SK-N-SH (cell line): ENCODE data around the gene CASP9. TPM values are rescaled to one million over a fixed set of nuclear protein-coding genes. Genes with fewer than 3 reads are reported as not detected.

Experiments
- CTCF ChIA-PET: fragments of 300-600, 350-600 bp; formaldehyde crosslinking; extraction: SDS; loops from one replicate; lab custom pipeline; 2021; lab: Yijun Ruan, JAX
- POLR2A ChIA-PET: fragments of 350-600 bp; sonication (Branson Sonifier 250); formaldehyde crosslinking; extraction: SDS; loops from one replicate; lab custom pipeline; 2020; ENCODE audit warnings: antibody characterized with exemption, inconsistent platforms; lab: Yijun Ruan, JAX
- DNase-seq: peaks from one replicate; pipeline ENCODE4 v3.0.0; 2012
- H2AFZ ChIP-seq: fragments of 200-600 bp; sonication (generic); 2 replicates; pipeline ENCODE4 v1.8.1; 2016; ENCODE audit warnings: antibody characterized with exemption, mild to moderate bottlenecking, low read depth
- H3F3A ChIP-seq: fragments of 200-600 bp; sonication (generic); replicated peaks from 2 replicates; pipeline ENCODE3; 2016; ENCODE audit warnings: antibody characterized with exemption, mild to moderate bottlenecking; ENCODE audit not compliant: insufficient read depth
- H3K27ac ChIP-seq, 2 experiments: fragments of 200-500 bp in 1 of 2; fragments of 200-600 bp in 1 of 2; sonication (Bioruptor generic) in 1 of 2; sonication (generic), shearing (Covaris generic) in 1 of 2; 2 replicates each; pipeline versions ENCODE4 v1.5.1 to v1.6.1; 2014 to 2016; ENCODE audit warnings: low read depth in 2 of 2, inconsistent platforms in 1 of 2, low read length in 1 of 2, mild to moderate bottlenecking in 1 of 2, mixed read lengths in 1 of 2
- H3K27me3 ChIP-seq: fragments of 200-600 bp; sonication (generic), shearing (Covaris generic); 2 replicates; pipeline ENCODE4 v1.6.1; 2016; ENCODE audit warnings: mixed run types; ENCODE audit not compliant: insufficient read depth
- H3K36me3 ChIP-seq, 2 experiments: fragments of 200-500 bp in 1 of 2; fragments of 200-600 bp in 1 of 2; sonication (Bioruptor generic) in 1 of 2; sonication (generic) in 1 of 2; replicated peaks in 1 of 2; 2 replicates each; pipeline versions ENCODE3 to v1.5.1; 2014 to 2016; ENCODE audit warnings: low read length in 1 of 2, mild to moderate bottlenecking in 1 of 2; ENCODE audit not compliant: insufficient read depth in 2 of 2, control insufficient read depth in 1 of 2
- H3K4me1 ChIP-seq, 2 experiments: fragments of 200-500 bp in 1 of 2; fragments of 200-600 bp in 1 of 2; sonication (Bioruptor generic) in 1 of 2; sonication (generic), shearing (Covaris generic) in 1 of 2; 2 replicates each; pipeline versions ENCODE4 v1.5.1 to v1.6.1; 2014 to 2016; ENCODE audit warnings: low read depth in 1 of 2, low read length in 1 of 2, mixed run types in 1 of 2; ENCODE audit not compliant: insufficient read depth in 2 of 2, control insufficient read depth in 1 of 2
- H3K4me2 ChIP-seq: fragments of 200-600 bp; sonication (generic), shearing (Covaris generic); 2 replicates; pipeline ENCODE4 v1.6.1; 2017; ENCODE audit warnings: mixed run types
- H3K4me3 ChIP-seq, 2 experiments: fragments of 200-500 bp in 1 of 2; fragments of 200-600 bp in 1 of 2; sonication (Bioruptor generic) in 1 of 2; sonication (generic), shearing (Covaris generic) in 1 of 2; 2 replicates each; pipeline versions ENCODE4 v1.5.1 to v1.8.1; 2014 to 2016; ENCODE audit warnings: low read depth in 2 of 2, inconsistent platforms in 1 of 2, low read length in 1 of 2, mild to moderate bottlenecking in 1 of 2, mixed read lengths in 1 of 2, moderate library complexity in 1 of 2
- H3K79me2 ChIP-seq: fragments of 200-600 bp; sonication (generic); 2 replicates; pipeline ENCODE4 v1.8.1; 2017; ENCODE audit warnings: mild to moderate bottlenecking; ENCODE audit not compliant: insufficient read depth
- H3K9ac ChIP-seq: fragments of 200-600 bp; sonication (generic); 2 replicates; pipeline ENCODE4 v1.6.1; 2017; ENCODE audit warnings: mixed run types
- H3K9me2 ChIP-seq: fragments of 200-600 bp; sonication (generic); 2 replicates; pipeline ENCODE4 v1.6.1; 2017; ENCODE audit warnings: mixed run types
- H3K9me3 ChIP-seq: fragments of 200-600 bp; sonication (generic); 2 replicates; pipeline ENCODE4 v1.6.1; 2017; ENCODE audit warnings: mixed run types, mild to moderate bottlenecking, moderate library complexity
- H4K20me1 ChIP-seq: fragments of 200-600 bp; sonication (generic); 2 replicates; pipeline ENCODE4 v1.6.1; 2017; ENCODE audit warnings: mild to moderate bottlenecking, mixed run types; ENCODE audit not compliant: insufficient read depth
- CHD2 ChIP-seq: fragments of 150-350 bp; IDR thresholded peaks from 2 replicates; pipeline ENCODE4 v1.6.1; 2018; ENCODE audit warnings: low read length; ENCODE audit not compliant: partially characterized antibody
- ELF1 ChIP-seq: IDR thresholded peaks from 2 replicates; pipeline ENCODE4 v1.4.0; 2012
- FOXM1 ChIP-seq: IDR thresholded peaks from 2 replicates; pipeline ENCODE4 v1.4.0; 2012; ENCODE audit warnings: low read depth, mild to moderate bottlenecking
- GABPA ChIP-seq: IDR thresholded peaks from 2 replicates; pipeline ENCODE4 v1.4.0; 2012; ENCODE audit warnings: low read depth, mild to moderate bottlenecking
- GATA2 ChIP-seq: sonication (generic); formaldehyde crosslinking; IDR thresholded peaks from 2 replicates; pipeline ENCODE4 v1.5.0; 2020; ENCODE audit warnings: mild to moderate bottlenecking, missing genetic modification reagents
- JUND ChIP-seq: IDR thresholded peaks from 2 replicates; pipeline ENCODE4 v1.4.0; 2012
- MXI1 ChIP-seq: IDR thresholded peaks from 2 replicates; pipeline ENCODE4 v1.6.1; 2012; ENCODE audit warnings: mild to moderate bottlenecking, low read depth, low read length, improper control_type of control experiment
- NFIC ChIP-seq: IDR thresholded peaks from 2 replicates; pipeline ENCODE4 v1.4.0; 2012; ENCODE audit warnings: borderline replicate concordance
- RAD21 ChIP-seq: IDR thresholded peaks from 2 replicates; pipeline ENCODE4 v1.6.1; 2012; ENCODE audit warnings: mild to moderate bottlenecking, low read length
- SIN3A ChIP-seq: IDR thresholded peaks from 2 replicates; pipeline ENCODE4 v1.6.1; 2012; ENCODE audit warnings: low read depth, mild to moderate bottlenecking, low read length, moderate library complexity, borderline replicate concordance
- TEAD4 ChIP-seq: IDR thresholded peaks from 2 replicates; pipeline ENCODE4 v1.4.0; 2012; ENCODE audit warnings: mild to moderate bottlenecking, borderline replicate concordance; ENCODE audit not compliant: insufficient read depth
- USF2 ChIP-seq: fragments of 150-350 bp; IDR thresholded peaks from 2 replicates; pipeline ENCODE4 v1.6.1; 2017; ENCODE audit warnings: antibody characterized with exemption, low read length, low read depth, borderline replicate concordance
- WGBS: methylation state at CpG from one replicate; pipeline ENCODE4 v1.1.6; 2017; ENCODE audit warnings: low lambda C conversion rate; 5-methylcytosine and 5-hydroxymethylcytosine counted together
- polyA plus RNA-seq, 3 experiments: library from polyadenylated mRNA; depleted of rRNA; stranded (reverse); fragments of >200 nt; gene quantifications; 2 replicates each; pipeline ENCODE4 v1.2.3, GENCODE V29; 2012
- TF ChIP-seq, protein P1 (sequence below): IDR thresholded peaks from 2 replicates; pipeline ENCODE4 v1.6.1; 2012; ENCODE audit warnings: mild to moderate bottlenecking, low read depth, low read length, moderate library complexity
- TF ChIP-seq, protein P2 (sequence below): IDR thresholded peaks from 2 replicates; pipeline ENCODE4 v1.4.0; 2012; ENCODE audit warnings: low read depth
- TF ChIP-seq, protein P3 (sequence below): IDR thresholded peaks from 2 replicates; pipeline ENCODE4 v1.4.0; 2012; ENCODE audit warnings: low read depth, borderline replicate concordance
- TF ChIP-seq, protein P4 (sequence below): fragments of 200-600 bp; sonication (generic); IDR thresholded peaks from 2 replicates; pipeline ENCODE4 v1.6.1; 2017; ENCODE audit warnings: antibody characterized with exemption, mild to moderate bottlenecking, moderate library complexity

Gene CASP9
- polyA plus RNA-seq, 1 of the 3 experiments (the other 2 are of a cell fraction) = 16.9 TPM

- POLR2A ChIA-PET = no interaction called here
- H3K9me2 ChIP-seq = no peaks in the 10 kb centered on the region
- DNase-seq = no peak
- WGBS = 85% methylated on average over 6 of the region's 6 CpGs
- peaks cover 5 to 8% of the 10 kb centered on the region in 2 experiments; a peak in 2 of 4 replicates for H3K4me1 ChIP-seq
- TF ChIP-seq CHD2 (no peak), RAD21 (no peak), JUND (no peak), ELF1 (no peak), NFIC (no peak), GATA2 (CRISPR knock-in tag) (no peak), GABPA (no peak), MXI1 (no peak), SIN3A (no peak), USF2 (no peak), FOXM1 (no peak), TEAD4 (no peak)
- TF ChIP-seq, protein P1, sequence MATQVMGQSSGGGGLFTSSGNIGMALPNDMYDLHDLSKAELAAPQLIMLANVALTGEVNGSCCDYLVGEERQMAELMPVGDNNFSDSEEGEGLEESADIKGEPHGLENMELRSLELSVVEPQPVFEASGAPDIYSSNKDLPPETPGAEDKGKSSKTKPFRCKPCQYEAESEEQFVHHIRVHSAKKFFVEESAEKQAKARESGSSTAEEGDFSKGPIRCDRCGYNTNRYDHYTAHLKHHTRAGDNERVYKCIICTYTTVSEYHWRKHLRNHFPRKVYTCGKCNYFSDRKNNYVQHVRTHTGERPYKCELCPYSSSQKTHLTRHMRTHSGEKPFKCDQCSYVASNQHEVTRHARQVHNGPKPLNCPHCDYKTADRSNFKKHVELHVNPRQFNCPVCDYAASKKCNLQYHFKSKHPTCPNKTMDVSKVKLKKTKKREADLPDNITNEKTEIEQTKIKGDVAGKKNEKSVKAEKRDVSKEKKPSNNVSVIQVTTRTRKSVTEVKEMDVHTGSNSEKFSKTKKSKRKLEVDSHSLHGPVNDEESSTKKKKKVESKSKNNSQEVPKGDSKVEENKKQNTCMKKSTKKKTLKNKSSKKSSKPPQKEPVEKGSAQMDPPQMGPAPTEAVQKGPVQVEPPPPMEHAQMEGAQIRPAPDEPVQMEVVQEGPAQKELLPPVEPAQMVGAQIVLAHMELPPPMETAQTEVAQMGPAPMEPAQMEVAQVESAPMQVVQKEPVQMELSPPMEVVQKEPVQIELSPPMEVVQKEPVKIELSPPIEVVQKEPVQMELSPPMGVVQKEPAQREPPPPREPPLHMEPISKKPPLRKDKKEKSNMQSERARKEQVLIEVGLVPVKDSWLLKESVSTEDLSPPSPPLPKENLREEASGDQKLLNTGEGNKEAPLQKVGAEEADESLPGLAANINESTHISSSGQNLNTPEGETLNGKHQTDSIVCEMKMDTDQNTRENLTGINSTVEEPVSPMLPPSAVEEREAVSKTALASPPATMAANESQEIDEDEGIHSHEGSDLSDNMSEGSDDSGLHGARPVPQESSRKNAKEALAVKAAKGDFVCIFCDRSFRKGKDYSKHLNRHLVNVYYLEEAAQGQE = no peak
- TF ChIP-seq, protein P2, sequence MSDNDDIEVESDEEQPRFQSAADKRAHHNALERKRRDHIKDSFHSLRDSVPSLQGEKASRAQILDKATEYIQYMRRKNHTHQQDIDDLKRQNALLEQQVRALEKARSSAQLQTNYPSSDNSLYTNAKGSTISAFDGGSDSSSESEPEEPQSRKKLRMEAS = no peak
- TF ChIP-seq, protein P3, sequence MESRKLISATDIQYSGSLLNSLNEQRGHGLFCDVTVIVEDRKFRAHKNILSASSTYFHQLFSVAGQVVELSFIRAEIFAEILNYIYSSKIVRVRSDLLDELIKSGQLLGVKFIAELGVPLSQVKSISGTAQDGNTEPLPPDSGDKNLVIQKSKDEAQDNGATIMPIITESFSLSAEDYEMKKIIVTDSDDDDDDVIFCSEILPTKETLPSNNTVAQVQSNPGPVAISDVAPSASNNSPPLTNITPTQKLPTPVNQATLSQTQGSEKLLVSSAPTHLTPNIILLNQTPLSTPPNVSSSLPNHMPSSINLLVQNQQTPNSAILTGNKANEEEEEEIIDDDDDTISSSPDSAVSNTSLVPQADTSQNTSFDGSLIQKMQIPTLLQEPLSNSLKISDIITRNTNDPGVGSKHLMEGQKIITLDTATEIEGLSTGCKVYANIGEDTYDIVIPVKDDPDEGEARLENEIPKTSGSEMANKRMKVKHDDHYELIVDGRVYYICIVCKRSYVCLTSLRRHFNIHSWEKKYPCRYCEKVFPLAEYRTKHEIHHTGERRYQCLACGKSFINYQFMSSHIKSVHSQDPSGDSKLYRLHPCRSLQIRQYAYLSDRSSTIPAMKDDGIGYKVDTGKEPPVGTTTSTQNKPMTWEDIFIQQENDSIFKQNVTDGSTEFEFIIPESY = no peak
- TF ChIP-seq, protein P4, sequence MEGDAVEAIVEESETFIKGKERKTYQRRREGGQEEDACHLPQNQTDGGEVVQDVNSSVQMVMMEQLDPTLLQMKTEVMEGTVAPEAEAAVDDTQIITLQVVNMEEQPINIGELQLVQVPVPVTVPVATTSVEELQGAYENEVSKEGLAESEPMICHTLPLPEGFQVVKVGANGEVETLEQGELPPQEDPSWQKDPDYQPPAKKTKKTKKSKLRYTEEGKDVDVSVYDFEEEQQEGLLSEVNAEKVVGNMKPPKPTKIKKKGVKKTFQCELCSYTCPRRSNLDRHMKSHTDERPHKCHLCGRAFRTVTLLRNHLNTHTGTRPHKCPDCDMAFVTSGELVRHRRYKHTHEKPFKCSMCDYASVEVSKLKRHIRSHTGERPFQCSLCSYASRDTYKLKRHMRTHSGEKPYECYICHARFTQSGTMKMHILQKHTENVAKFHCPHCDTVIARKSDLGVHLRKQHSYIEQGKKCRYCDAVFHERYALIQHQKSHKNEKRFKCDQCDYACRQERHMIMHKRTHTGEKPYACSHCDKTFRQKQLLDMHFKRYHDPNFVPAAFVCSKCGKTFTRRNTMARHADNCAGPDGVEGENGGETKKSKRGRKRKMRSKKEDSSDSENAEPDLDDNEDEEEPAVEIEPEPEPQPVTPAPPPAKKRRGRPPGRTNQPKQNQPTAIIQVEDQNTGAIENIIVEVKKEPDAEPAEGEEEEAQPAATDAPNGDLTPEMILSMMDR = no peak
- no peaks in the 10 kb centered on the region for H3K36me3 ChIP-seq
- H3K9me3 ChIP-seq = no peaks in the 10 kb centered on the region
- no peak overlapping the region for H3K27ac ChIP-seq
- H3K4me3 ChIP-seq = no peak overlapping the region
- no peaks in the 10 kb centered on the region for H3K27me3 ChIP-seq
- no peaks in the 10 kb centered on the region for H3F3A ChIP-seq
- no peak overlapping the region for H3K4me2 ChIP-seq
- H3K79me2 ChIP-seq = no peaks in the 10 kb centered on the region
- CTCF ChIA-PET = no interaction called here
- no peak overlapping the region for H3K9ac ChIP-seq
- H4K20me1 ChIP-seq = no peaks in the 10 kb centered on the region
- H2AFZ ChIP-seq = no peak overlapping the region
These were observed 68.5 kb downstream of the CASP9 start for GRCh38 chr1:15455522-15455921.
